Progenitor cell of endocrine pancreas (in vitro differentiated cells): ENCODE data around the gene VCP. TPM values are rescaled to one million over a fixed set of nuclear protein-coding genes. Genes with fewer than 3 reads are reported as not detected.

Experiments used
- DNase-seq: peaks from one replicate; pipeline ENCODE4 v3.0.0; 2021; ENCODE audit warnings: low spot score; ENCODE audit not compliant: unreplicated experiment
- H3K27ac Mint-ChIP-seq: 2 replicates; pipeline ENCODE4 v1.8.0; 2021; ENCODE audit warnings: mild to moderate bottlenecking, moderate library complexity, mixed read lengths
- H3K27me3 Mint-ChIP-seq: 2 replicates; pipeline ENCODE4 v1.8.0; 2021; ENCODE audit warnings: mixed read lengths
- H3K36me3 Mint-ChIP-seq: 2 replicates; pipeline ENCODE4 v1.8.0; 2022; ENCODE audit warnings: mixed read lengths; ENCODE audit not compliant: insufficient read depth
- H3K4me1 Mint-ChIP-seq: 2 replicates; pipeline ENCODE4 v1.8.0; 2021; ENCODE audit warnings: low read depth, mixed read lengths
- H3K4me3 Mint-ChIP-seq: 2 replicates; pipeline ENCODE4 v1.8.0; 2021; ENCODE audit warnings: low read depth, mild to moderate bottlenecking, moderate library complexity, mixed read lengths
- H3K9me3 Mint-ChIP-seq: 2 replicates; pipeline ENCODE4 v1.8.0; 2021; ENCODE audit warnings: low read depth, mixed read lengths
- CTCF ChIP-seq: fragments of 200-600 bp; sonication (generic); IDR thresholded peaks from one replicate; pipeline ENCODE4 v1.5.0; 2021; ENCODE audit warnings: antibody characterized with exemption, mild to moderate bottlenecking; ENCODE audit not compliant: unreplicated experiment
- total RNA-seq: library from RNA; stranded (reverse); gene quantifications from 2 replicates; pipeline ENCODE4 v1.2.1, GENCODE V29; 2021

VCP gene
- total RNA-seq, 1 donor from 2014 or later = 326 TPM

DNA sequence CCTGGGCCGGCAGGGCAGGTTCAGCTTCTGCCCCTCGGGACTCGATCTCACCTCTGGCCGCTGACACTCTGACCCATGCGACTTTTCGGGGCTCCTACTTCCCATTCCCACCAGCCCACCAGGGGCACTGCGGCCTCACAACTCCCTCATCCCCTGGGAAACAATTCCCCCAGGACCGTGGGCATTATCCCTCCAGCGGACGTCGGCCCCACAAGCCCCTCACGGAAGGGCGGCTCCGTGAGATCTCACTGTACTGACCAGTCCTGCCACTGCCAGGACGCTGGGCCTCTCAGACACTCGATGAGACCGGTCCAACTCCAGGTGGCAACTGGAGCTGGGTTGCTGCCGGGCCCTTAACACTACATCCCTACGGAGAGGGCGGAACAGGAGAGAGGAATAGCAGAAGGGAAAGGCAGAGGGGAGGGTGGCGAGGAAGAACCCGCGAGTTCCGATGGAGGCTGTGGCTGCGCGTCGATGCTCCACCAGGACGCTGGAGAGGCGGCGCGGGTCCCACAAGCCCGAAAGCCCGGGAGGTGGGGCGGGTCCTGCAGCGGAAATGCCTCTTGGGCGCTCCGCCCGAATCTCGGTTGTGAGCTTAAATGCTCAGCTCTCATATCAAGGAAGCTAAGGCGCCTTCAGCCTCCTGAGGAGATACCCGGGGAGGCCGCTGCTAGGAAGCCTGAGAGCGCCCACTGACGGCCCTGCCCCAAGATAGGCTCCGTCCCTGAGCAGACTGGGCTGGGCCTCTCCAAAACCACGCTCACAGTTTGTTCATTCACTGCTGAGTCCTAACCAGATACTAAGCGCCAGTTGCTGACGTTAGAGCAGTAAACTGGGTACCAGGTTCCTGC is 36.3 kb downstream of the VCP start:
- peak overlapping the region; percentile 42 for H3K4me3 Mint-ChIP-seq
- no peak for TF ChIP-seq CTCF
- H3K27me3 Mint-ChIP-seq = no peaks in the 10 kb centered on the region
- no peaks in the 10 kb centered on the region for H3K9me3 Mint-ChIP-seq
- no peak overlapping the region for H3K27ac Mint-ChIP-seq
- H3K36me3 Mint-ChIP-seq = peaks cover 17% of the 10 kb centered on the region
- H3K4me1 Mint-ChIP-seq = no peaks in the 10 kb centered on the region
- DNase-seq = no peak

DNA sequence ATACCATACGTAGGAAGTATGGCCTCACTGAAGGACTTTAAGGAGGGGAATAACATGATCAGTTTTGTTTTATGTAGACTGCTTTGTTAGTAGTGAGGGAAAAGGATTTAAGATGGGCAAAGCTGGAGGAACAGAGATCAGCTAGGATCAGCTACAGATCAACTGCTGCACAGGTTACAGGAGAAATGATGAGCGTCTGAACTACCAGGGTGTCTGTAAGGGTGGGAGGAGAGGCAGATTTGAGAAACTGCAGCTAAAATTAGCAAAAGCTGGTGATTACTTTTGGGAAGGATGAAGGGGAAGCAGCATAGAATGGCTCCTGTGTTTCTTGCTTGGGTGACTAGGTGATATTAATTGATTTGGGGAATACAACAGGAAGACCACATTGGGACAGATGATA is 39.3 kb downstream of the VCP start:
- Mint-ChIP-seq H3K4me3 (no peak overlapping the region), H3K9me3 (peaks cover 3% of the 10 kb centered on the region), H3K36me3 (peaks cover 19% of the 10 kb centered on the region), H3K27ac (no peak overlapping the region), H3K27me3 (no peaks in the 10 kb centered on the region), H3K4me1 (peaks cover 2% of the 10 kb centered on the region)
- no peak for DNase-seq
- TF ChIP-seq CTCF = no peak

DNA sequence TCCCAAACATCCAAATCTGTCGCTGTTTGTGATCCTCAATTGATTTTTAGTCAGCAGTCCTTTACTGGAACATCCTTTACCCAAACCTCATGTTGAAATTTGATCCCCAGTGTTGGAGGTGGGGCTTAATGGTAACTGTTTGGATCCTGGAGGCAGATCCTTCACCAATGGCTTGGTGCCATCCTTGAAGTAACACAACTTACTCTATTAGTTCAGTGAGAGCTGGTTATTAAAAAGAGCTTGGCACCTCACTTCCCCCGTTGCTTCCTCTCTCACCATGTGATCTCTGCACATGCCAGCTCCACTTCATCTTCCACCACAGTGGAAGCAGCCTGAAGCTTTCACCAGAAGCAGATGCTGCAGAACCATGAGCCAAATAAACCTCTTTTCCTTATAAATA is 42.6 kb downstream of the VCP start:
- Mint-ChIP-seq H3K36me3 (peaks cover 14% of the 10 kb centered on the region), H3K27me3 (no peaks in the 10 kb centered on the region), H3K9me3 (peaks cover 3% of the 10 kb centered on the region), H3K4me3 (no peak overlapping the region), H3K4me1 (peaks cover 24% of the 10 kb centered on the region), H3K27ac (no peak overlapping the region)
- TF ChIP-seq CTCF = no peak
- no peak for DNase-seq

- H3K27me3 Mint-ChIP-seq = no peaks in the 10 kb centered on the region
- H3K4me3 Mint-ChIP-seq = no peak overlapping the region
- peaks cover 3% of the 10 kb centered on the region for H3K9me3 Mint-ChIP-seq
- DNase-seq = no peak
- H3K27ac Mint-ChIP-seq = no peak overlapping the region
- peaks cover 25% of the 10 kb centered on the region for H3K4me1 Mint-ChIP-seq
- TF ChIP-seq CTCF = no peak
- H3K36me3 Mint-ChIP-seq = peaks cover 17% of the 10 kb centered on the region
Measured at GRCh38 chr9:35029241-35029640, 43.2 kb downstream of the VCP start.

DNA sequence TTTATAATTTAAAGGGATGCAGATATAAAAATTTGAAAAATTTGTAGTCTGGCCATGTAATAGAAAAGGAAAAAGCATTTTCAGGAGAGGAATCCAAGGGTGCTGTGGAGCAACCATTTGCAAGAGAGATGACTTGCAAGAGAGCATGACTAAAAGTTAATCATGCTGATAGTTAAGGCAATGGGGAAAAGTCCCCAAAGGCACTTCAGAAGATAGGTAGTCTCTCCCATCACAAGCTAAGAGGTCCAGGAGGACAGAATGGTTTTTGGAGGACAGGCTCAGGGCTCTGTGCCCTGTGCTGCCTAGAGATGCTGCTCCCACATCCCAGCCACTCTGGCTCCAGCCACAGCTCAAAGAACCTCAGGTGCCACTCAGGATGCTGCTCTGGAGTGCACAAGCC is 44.1 kb downstream of the VCP start:
- no peak for DNase-seq
- Mint-ChIP-seq H3K36me3 (peaks cover 25% of the 10 kb centered on the region), H3K9me3 (peaks cover 3% of the 10 kb centered on the region), H3K27ac (no peak overlapping the region), H3K4me1 (peaks cover 25% of the 10 kb centered on the region), H3K4me3 (no peak overlapping the region), H3K27me3 (no peaks in the 10 kb centered on the region)
- no peak for TF ChIP-seq CTCF
